NT2/D1 (cell line): ENCODE measurements around the gene PGA4.
"Not testable (repeated sequence)": the region's sequence is repeated elsewhere in the genome, so short reads cannot be mapped to it uniquely, and the experiment has no call there.

ENCODE experiments used
- YY1 ChIP-seq: IDR thresholded peaks from 2 replicates; pipeline ENCODE4 v1.6.1; 2011; ENCODE audit not compliant: insufficient read length, insufficient read depth
- ZNF274 ChIP-seq: IDR thresholded peaks from 2 replicates; pipeline ENCODE4 v1.6.1; 2011; ENCODE audit warnings: mild to moderate bottlenecking, low read depth, low read length

GRCh38 chr11:61240288-61240687 is 18.1 kb downstream of the PGA4 start:
- not testable (repeated sequence) for TF ChIP-seq YY1, ZNF274
